ENCODE data around the gene CIDEB. TPM values are rescaled to one million over a fixed set of nuclear protein-coding genes. Genes with fewer than 3 reads are reported as not detected.

The CIDEB gene
- total and polyA plus RNA-seq, 2 of the 8 experiments (the other 6 are each of a cell fraction or from before 2014, with no cell fraction given), result 0.11 TPM; not detected in 1

GRCh38 chr14:24342889-24343288 is 35.1 kb upstream of the CIDEB start:
- H3K4me1 ChIP-seq (replicated peaks in 1 of 4; ENCODE audit: control insufficient read depth in 3 of 4, insufficient read depth in 4 of 4, low read length in 3 of 4), result peaks cover 0 to 5% (median 0%) of the 10 kb centered on the region in 4 experiments; a peak in 2 of 7 replicates
- no peak overlapping the region for H3K14ac ChIP-seq (ENCODE audit: insufficient read length)
- no peaks in the 10 kb centered on the region for H3K9me3 ChIP-seq (ENCODE audit: insufficient read depth in 2 of 2, low read depth in 1 of 2, low read length in 1 of 2)
- peaks cover 27 to 40% (median 38%) of the 10 kb centered on the region in 4 experiments for H3K27me3 ChIP-seq (replicated peaks in 1 of 4; ENCODE audit: control insufficient read depth in 3 of 4, extremely low read depth in 1 of 4, insufficient read depth in 3 of 4, low read length in 3 of 4)
- no peak overlapping the region for H4K8ac ChIP-seq (ENCODE audit: extremely low read depth, insufficient read depth, low read length)
- H4K20me1 ChIP-seq (replicated peaks in 1 of 2; ENCODE audit: control insufficient read depth in 1 of 2, insufficient read depth in 2 of 2, low read length in 2 of 2), result no peaks in the 10 kb centered on the region
- no peak overlapping the region for H3K4me2 ChIP-seq (ENCODE audit: insufficient read depth in 1 of 2, low read depth in 2 of 2, low read length in 2 of 2)
- no peak overlapping the region for H3K56ac ChIP-seq (replicated peaks; ENCODE audit: insufficient read length, low read depth, low read length)
- H2BK120ac ChIP-seq (replicated peaks; ENCODE audit: low read depth, low read length), result no peak overlapping the region
- CTCF ChIA-PET (ENCODE audit: partially characterized antibody), result interaction anchor here (1.0 to 27.8 kb wide), 3 partner anchors 19 to 85 kb away, joined by 4 to 664 read pairs (median 5); partner anchors contain the start of genes CBLN3 and KHNYN
- peaks cover 8% of the 10 kb centered on the region; the same call in 1 of the 2 replicates for H3K23me2 ChIP-seq (ENCODE audit: low read depth, low read length)
- no peak overlapping the region for H3K23ac ChIP-seq (ENCODE audit: insufficient read length)
- H2AK5ac ChIP-seq (ENCODE audit: low read depth, low read length), result no peak overlapping the region
- no peaks in the 10 kb centered on the region for H3K36me3 ChIP-seq (ENCODE audit: control insufficient read depth in 2 of 4, insufficient read depth in 4 of 4, low read length in 3 of 4)
- H4K5ac ChIP-seq (ENCODE audit: insufficient read length, low read depth, low read length), result no peak overlapping the region
- POLR2A ChIA-PET (ENCODE audit: partially characterized antibody), result no interaction called here
- H2BK12ac ChIP-seq (ENCODE audit: low read depth, low read length), result no peak overlapping the region
- FAIRE-seq, result no peak
- 94% methylated on average over 4 of the region's 4 CpGs; no CpG with 5 or more reads in 1 of the 2 experiments for WGBS, 2 experiments (ENCODE audit: extremely low coverage in 1 of 2, insufficient coverage in 1 of 2, insufficient read length in 1 of 2, insufficient replicate concordance in 2 of 2, low coverage in 1 of 2, low lambda C conversion rate in 2 of 2, missing lambda C conversion rate in 1 of 2)
- H3K4me3 ChIP-seq (ENCODE audit: extremely low read depth in 1 of 4, insufficient read depth in 2 of 4, low read depth in 3 of 4, low read length in 4 of 4), result no peak overlapping the region
- H2AFZ ChIP-seq (ENCODE audit: low read length), result no peak overlapping the region
- no peak for DNase-seq (ENCODE audit: low read depth in 1 of 2, low spot score in 2 of 2)
- H3K79me1 ChIP-seq (ENCODE audit: low read depth, low read length), result no peaks in the 10 kb centered on the region
- H3K27ac ChIP-seq (ENCODE audit: low read depth, low read length), result no peak overlapping the region
- no peak overlapping the region for H4K91ac ChIP-seq (replicated peaks; ENCODE audit: insufficient read length, low read length)
- no peak overlapping the region for H2BK5ac ChIP-seq (ENCODE audit: low read depth, low read length)
- H3K18ac ChIP-seq (ENCODE audit: extremely low read depth, low read length), result no peak overlapping the region
- H3K4ac ChIP-seq (replicated peaks; ENCODE audit: insufficient read length, low read depth, low read length), result no peak overlapping the region
- no peak overlapping the region for H3K9ac ChIP-seq (replicated peaks in 1 of 4; ENCODE audit: extremely low read depth in 1 of 4, low read depth in 3 of 4, low read length in 3 of 4)
- no peak overlapping the region for H2BK20ac ChIP-seq (ENCODE audit: low read length)
- H2BK15ac ChIP-seq (ENCODE audit: low read length), result no peak overlapping the region
- H3K79me2 ChIP-seq (ENCODE audit: control insufficient read depth in 1 of 2, insufficient read depth in 2 of 2, low read length in 2 of 2), result no peaks in the 10 kb centered on the region
- TF ChIP-seq MAX (IDR thresholded peaks at IDR 0.05) (no peak), TCF12 (IDR thresholded peaks at IDR 0.05; ENCODE audit: low read depth, low read length) (no peak), KDM5A (IDR thresholded peaks at IDR 0.05; ENCODE audit: low read length) (no peak)
